Ovary (tissue), 9 donors: ENCODE data around the gene NACA. TPM values are rescaled to one million over a fixed set of nuclear protein-coding genes. Genes with fewer than 3 reads are reported as not detected.
"Not testable (repeated sequence)": the region's sequence is repeated elsewhere in the genome, so short reads cannot be mapped to it uniquely, and the experiment has no call there.

Source experiments
- DNase-seq, 5 donors: peaks; one replicate each; pipeline ENCODE4 v3.0.0-alpha.2; 2019 to 2020
- H3K27ac ChIP-seq, 2 donors: fragments of 200-600 bp; one replicate each; pipeline versions ENCODE4 v1.5.1 to v1.8.0; 2019 to 2022
- H3K27me3 ChIP-seq: fragments of 200-600 bp; one replicate; pipeline ENCODE4 v1.8.0; 2022
- H3K36me3 ChIP-seq: fragments of 200-600 bp; sonication (generic); one replicate; pipeline ENCODE4 v1.5.1; 2019
- H3K4me1 ChIP-seq: one replicate; pipeline ENCODE4 v1.8.1; 2013; ENCODE audit warnings: mild to moderate bottlenecking, moderate library complexity; ENCODE audit not compliant: insufficient read depth
- H3K4me3 ChIP-seq: fragments of 200-600 bp; sonication (generic); one replicate; pipeline ENCODE4 v1.5.1; 2017
- H3K9me3 ChIP-seq, 2 donors: fragments of 200-600 bp in 1 of 2; sonication (generic) in 1 of 2; one replicate each; pipeline versions ENCODE4 v1.5.1 to v1.8.1; 2013 to 2019; ENCODE audit warnings: mild to moderate bottlenecking in 1 of 2, moderate library complexity in 1 of 2
- CTCF ChIP-seq, 3 donors: fragments of 450-650 bp in 2 of 3; fragments of 200-600 bp in 1 of 3; IDR thresholded peaks; one replicate each; pipeline versions ENCODE4 v1.5.1 to v1.8.0; 2016 to 2022; ENCODE audit warnings: antibody characterized with exemption in 3 of 3, mild to moderate bottlenecking in 1 of 3
- EP300 ChIP-seq: sonication (generic); formaldehyde crosslinking; IDR thresholded peaks from one replicate; pipeline ENCODE4 v1.6.1; 2017; ENCODE audit warnings: antibody characterized with exemption
- POLR2A ChIP-seq: fragments of 450-650 bp; IDR thresholded peaks from one replicate; pipeline ENCODE4 v1.6.1; 2017; ENCODE audit warnings: antibody characterized with exemption, mild to moderate bottlenecking, moderate library complexity
- WGBS, 3 donors: extraction: QIAGEN DNeasy Blood & Tissue Kit in 1 of 3; methylation state at CpG; one replicate each; pipeline versions ENCODE4 v1.1.5 to v1.1.7; 2013 to 2017; 5-methylcytosine and 5-hydroxymethylcytosine counted together
- intact Hi-C, 4 donors: fragments of 100-400 bp; cut with DNase I; formaldehyde crosslinking; loops; one replicate each; pipeline versions ENCODE4 v1.11.0 to v1.15.1; 2022 to 2023
- polyA plus RNA-seq, 2 donors: library from polyadenylated mRNA; stranded (reverse); fragments of 200-250 nt in 1 of 2; fragments of 350-450 nt in 1 of 2; fragmentation: Illumina TruSeq in 1 of 2; extraction: RNeasy Lipid Tissue Mini Kit (QIAGEN cat#74804) in 1 of 2; gene quantifications; one replicate each; pipeline ENCODE4 v1.2.3, GENCODE V29; 2013 to 2014
- total RNA-seq, 7 donors: library from RNA; depleted of rRNA in 2 of 7; stranded (reverse); fragments of >200 nt in 2 of 7; fragmentation: NEBNext Ultra II Directional in 3 of 7; extraction: Animal tissue kit (Norgen Biotek cat#: 25700) in 3 of 7; gene quantifications; one replicate each; pipeline versions ENCODE4 v1.1.0 to v1.2.4, GENCODE V29; 2016 to 2023
- donor health status: DM: no; HTN: no; CAD: no; lungs with moderate emphysema.
- donor health status: DM: no; HTN: no; CAD: no.
- donor health status: Bipolar disorder and iron deficiency.
- donor health status: DM: yes; HTN: yes; CAD: no.
- donor health status: DM: no; HTN: no; CAD: no.
- donor health status: DM: yes; HTN: yes; CAD: no.

NACA gene
- total and polyA plus RNA-seq, 9 donors = 1,240 to 3,183 (median 1,830) TPM

- Histone ChIP-seq H3K4me3 (peak within 1 kb of the TSS; percentile 90), H3K27ac (peak within 1 kb of the TSS in 1 of 2 donors; percentile 22), H3K4me1 (no peaks in the 10 kb centered on the region), H3K27me3 (no peaks in the 10 kb centered on the region), H3K36me3 (no peaks in the 10 kb centered on the region), H3K9me3 (no peaks in the 10 kb centered on the region)
- DNase-seq = peak; percentile 75 to 88 (median 83)
- TF ChIP-seq CTCF (IDR thresholded peaks at IDR 0.05) (peak in 1 of 3 donors; percentile 32), EP300 (no peak)
- intact Hi-C loops = no loop called here
- 0 to 1% (median 0%) methylated on average over 64 of the region's 64 CpGs for WGBS, 3 donors
Measured at GRCh38 chr12:56751712-56752598, 26.9 kb upstream of the NACA start, which contains the start of gene PRIM1. Gene PRIM1, minus strand, starts transcription at chr12:56752323. Its CDS starts 25 bp downstream, at chr12:56752298.

GRCh38 chr12:56750596-56750995 lies 25.5 kb upstream of the NACA start:
- intact Hi-C loops, H3K27me3 ChIP-seq, DNase-seq, H3K9me3 ChIP-seq, H3K4me3 ChIP-seq, H3K36me3 ChIP-seq, H3K27ac ChIP-seq, H3K4me1 ChIP-seq: not testable (repeated sequence)
- WGBS, 3 donors = 90 to 92% (median 92%) methylated on average over 13 of the region's 13 CpGs

GRCh38 chr12:56749853-56750252 lies 24.8 kb upstream of the NACA start:
- Histone ChIP-seq H3K4me3 (no peak overlapping the region), H3K27me3 (no peaks in the 10 kb centered on the region), H3K36me3 (no peaks in the 10 kb centered on the region), H3K9me3 (no peaks in the 10 kb centered on the region), H3K4me1 (no peaks in the 10 kb centered on the region), H3K27ac (no peak overlapping the region)
- no peak for DNase-seq
- no peak for TF ChIP-seq POLR2A
- TF ChIP-seq EP300 = no peak
- no peak for TF ChIP-seq CTCF (IDR thresholded peaks at IDR 0.05)
- intact Hi-C loops = no loop called here

GRCh38 chr12:56749359-56749758 lies 24.3 kb upstream of the NACA start:
- no peak for TF ChIP-seq CTCF (IDR thresholded peaks at IDR 0.05)
- TF ChIP-seq EP300 = no peak
- TF ChIP-seq POLR2A = no peak
- no peaks in the 10 kb centered on the region for H3K9me3 ChIP-seq
- no peaks in the 10 kb centered on the region for H3K4me1 ChIP-seq
- no peak overlapping the region for H3K4me3 ChIP-seq
- intact Hi-C loops = no loop called here
- DNase-seq = no peak
- no peak overlapping the region for H3K27ac ChIP-seq
- H3K36me3 ChIP-seq = no peaks in the 10 kb centered on the region
- no peaks in the 10 kb centered on the region for H3K27me3 ChIP-seq
- WGBS, 3 donors = 82 to 86% (median 86%) methylated on average over 2 of the region's 2 CpGs

GRCh38 chr12:56728139-56728861 lies 3.2 kb upstream of the NACA start:
- no peak overlapping the region for H3K27ac ChIP-seq
- no peak for TF ChIP-seq CTCF (IDR thresholded peaks at IDR 0.05)
- TF ChIP-seq EP300 = no peak
- no peak for TF ChIP-seq POLR2A
- no peaks in the 10 kb centered on the region for H3K4me1 ChIP-seq
- H3K36me3 ChIP-seq = no peaks in the 10 kb centered on the region
- H3K4me3 ChIP-seq = no peak overlapping the region
- intact Hi-C loops = no loop called here
- DNase-seq = peak in 1 of 5 donors; percentile 12
- H3K27me3 ChIP-seq = no peaks in the 10 kb centered on the region
- no peaks in the 10 kb centered on the region for H3K9me3 ChIP-seq
- 94 to 96% (median 95%) methylated on average over 11 of the region's 11 CpGs for whole genome bisulfite sequencing, 3 donors

GRCh38 chr12:56726196-56726675 lies 1.1 kb upstream of the NACA start:
- peak overlapping the region in 1 of 2 donors; percentile 75 for H3K27ac ChIP-seq
- H3K9me3 ChIP-seq, H3K36me3 ChIP-seq, H3K27me3 ChIP-seq, H3K4me3 ChIP-seq, intact Hi-C loops, H3K4me1 ChIP-seq: not testable (repeated sequence)
- DNase-seq = peak in 1 of 5 donors; percentile 35
- whole genome bisulfite sequencing, 3 donors = 73 to 83% (median 83%) methylated on average over 15 of the region's 15 CpGs
